ENCODE measurements around the gene MS4A10. TPM values are rescaled to one million over a fixed set of nuclear protein-coding genes. Genes with fewer than 3 reads are reported as not detected.

MS4A10 gene
- total RNA-seq, 1 donor from 2014 or later: not detected

DNA sequence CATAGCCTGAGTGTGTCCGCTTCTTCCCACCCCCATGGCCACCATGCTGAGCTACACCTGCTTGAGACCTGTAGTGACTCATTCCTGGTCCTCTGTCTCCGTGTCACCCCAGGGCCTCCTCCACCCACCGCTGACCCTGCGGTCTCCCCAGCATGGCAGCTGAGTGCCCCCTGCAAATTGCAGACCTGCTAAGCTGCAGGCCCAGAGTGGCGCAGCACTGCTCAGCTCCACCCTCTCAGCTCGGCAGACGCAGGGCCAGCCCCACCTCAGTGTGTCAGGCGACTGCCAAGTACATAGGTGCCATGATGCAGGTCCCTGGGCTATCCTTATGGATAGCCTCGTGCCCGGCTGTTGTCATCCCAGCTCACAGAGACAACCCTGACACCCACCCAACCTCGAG is 15.3 kb upstream of the MS4A10 start:
- Mint-ChIP-seq H3K36me3 (ENCODE audit: unreplicated experiment) (no peaks in the 10 kb centered on the region), H3K27me3 (ENCODE audit: unreplicated experiment) (peaks cover 18% of the 10 kb centered on the region), H3K9me3 (ENCODE audit: unreplicated experiment) (no peaks in the 10 kb centered on the region), H3K4me1 (ENCODE audit: unreplicated experiment) (peaks cover 3% of the 10 kb centered on the region), H3K27ac (ENCODE audit: unreplicated experiment) (no peak overlapping the region), H3K4me3 (ENCODE audit: unreplicated experiment) (no peak overlapping the region)
- DNase-seq (ENCODE audit: extremely low spot score, unreplicated experiment): no peak
- TF ChIP-seq, protein P1, sequence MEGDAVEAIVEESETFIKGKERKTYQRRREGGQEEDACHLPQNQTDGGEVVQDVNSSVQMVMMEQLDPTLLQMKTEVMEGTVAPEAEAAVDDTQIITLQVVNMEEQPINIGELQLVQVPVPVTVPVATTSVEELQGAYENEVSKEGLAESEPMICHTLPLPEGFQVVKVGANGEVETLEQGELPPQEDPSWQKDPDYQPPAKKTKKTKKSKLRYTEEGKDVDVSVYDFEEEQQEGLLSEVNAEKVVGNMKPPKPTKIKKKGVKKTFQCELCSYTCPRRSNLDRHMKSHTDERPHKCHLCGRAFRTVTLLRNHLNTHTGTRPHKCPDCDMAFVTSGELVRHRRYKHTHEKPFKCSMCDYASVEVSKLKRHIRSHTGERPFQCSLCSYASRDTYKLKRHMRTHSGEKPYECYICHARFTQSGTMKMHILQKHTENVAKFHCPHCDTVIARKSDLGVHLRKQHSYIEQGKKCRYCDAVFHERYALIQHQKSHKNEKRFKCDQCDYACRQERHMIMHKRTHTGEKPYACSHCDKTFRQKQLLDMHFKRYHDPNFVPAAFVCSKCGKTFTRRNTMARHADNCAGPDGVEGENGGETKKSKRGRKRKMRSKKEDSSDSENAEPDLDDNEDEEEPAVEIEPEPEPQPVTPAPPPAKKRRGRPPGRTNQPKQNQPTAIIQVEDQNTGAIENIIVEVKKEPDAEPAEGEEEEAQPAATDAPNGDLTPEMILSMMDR (IDR thresholded peaks at IDR 0.05): no peak

- H3K27ac Mint-ChIP-seq (ENCODE audit: unreplicated experiment): no peak overlapping the region
- no peaks in the 10 kb centered on the region for H3K9me3 Mint-ChIP-seq (ENCODE audit: unreplicated experiment)
- H3K36me3 Mint-ChIP-seq (ENCODE audit: unreplicated experiment): no peaks in the 10 kb centered on the region
- H3K4me3 Mint-ChIP-seq (ENCODE audit: unreplicated experiment): no peak overlapping the region
- TF ChIP-seq, protein P1 (IDR thresholded peaks at IDR 0.05): no peak
- H3K4me1 Mint-ChIP-seq (ENCODE audit: unreplicated experiment): peaks cover 11% of the 10 kb centered on the region
- no peak for DNase-seq (ENCODE audit: extremely low spot score, unreplicated experiment)
- H3K27me3 Mint-ChIP-seq (ENCODE audit: unreplicated experiment): peaks cover 18% of the 10 kb centered on the region
Measured at GRCh38 chr11:60771146-60771545, 14.0 kb upstream of the MS4A10 start.

DNA sequence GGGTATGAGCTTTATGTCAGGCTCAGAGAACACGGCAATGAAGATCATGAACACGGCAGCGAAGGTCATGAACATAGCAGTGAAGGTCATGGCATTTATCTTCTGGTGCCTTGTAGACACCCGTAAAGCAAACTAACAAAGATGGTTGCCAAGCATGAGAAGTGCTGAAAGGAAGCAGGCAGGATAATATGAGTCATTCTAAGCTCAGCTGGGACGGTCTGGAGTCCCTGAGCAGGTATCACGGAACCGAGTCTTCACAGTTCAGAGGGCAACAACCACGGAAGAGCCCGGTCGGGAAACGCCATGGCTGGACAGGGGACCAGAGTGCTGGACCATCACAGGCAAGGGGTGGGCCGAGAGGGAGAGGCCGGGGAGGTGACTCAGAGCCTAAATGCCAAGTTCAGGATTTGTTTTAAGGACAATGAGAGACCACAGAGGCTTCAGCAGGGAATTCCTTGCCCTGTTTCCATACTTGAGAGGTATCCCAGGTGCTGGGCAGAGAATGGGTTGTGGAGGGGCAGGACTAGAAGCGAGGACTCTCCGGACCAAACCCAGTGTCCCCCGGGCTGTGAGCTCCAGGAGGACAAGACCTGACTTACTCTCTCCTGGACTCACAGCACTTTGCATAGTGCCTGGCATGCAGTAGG is 13.1 kb upstream of the MS4A10 start:
- peaks cover 14% of the 10 kb centered on the region for H3K27me3 Mint-ChIP-seq (ENCODE audit: unreplicated experiment)
- peaks cover 11% of the 10 kb centered on the region for H3K4me1 Mint-ChIP-seq (ENCODE audit: unreplicated experiment)
- no peak overlapping the region for H3K4me3 Mint-ChIP-seq (ENCODE audit: unreplicated experiment)
- no peaks in the 10 kb centered on the region for H3K9me3 Mint-ChIP-seq (ENCODE audit: unreplicated experiment)
- no peak for DNase-seq (ENCODE audit: extremely low spot score, unreplicated experiment)
- TF ChIP-seq, protein P1 (IDR thresholded peaks at IDR 0.05): no peak
- no peaks in the 10 kb centered on the region for H3K36me3 Mint-ChIP-seq (ENCODE audit: unreplicated experiment)
- H3K27ac Mint-ChIP-seq (ENCODE audit: unreplicated experiment): no peak overlapping the region

- H3K4me3 Mint-ChIP-seq (ENCODE audit: unreplicated experiment): no peak overlapping the region
- H3K9me3 Mint-ChIP-seq (ENCODE audit: unreplicated experiment): no peaks in the 10 kb centered on the region
- no peak overlapping the region for H3K27ac Mint-ChIP-seq (ENCODE audit: unreplicated experiment)
- peaks cover 13% of the 10 kb centered on the region for H3K27me3 Mint-ChIP-seq (ENCODE audit: unreplicated experiment)
- TF ChIP-seq, protein P1 (IDR thresholded peaks at IDR 0.05): no peak
- no peaks in the 10 kb centered on the region for H3K36me3 Mint-ChIP-seq (ENCODE audit: unreplicated experiment)
- H3K4me1 Mint-ChIP-seq (ENCODE audit: unreplicated experiment): peaks cover 14% of the 10 kb centered on the region
- DNase-seq (ENCODE audit: extremely low spot score, unreplicated experiment): no peak
Measured at GRCh38 chr11:60772666-60773065, 12.5 kb upstream of the MS4A10 start.

DNA sequence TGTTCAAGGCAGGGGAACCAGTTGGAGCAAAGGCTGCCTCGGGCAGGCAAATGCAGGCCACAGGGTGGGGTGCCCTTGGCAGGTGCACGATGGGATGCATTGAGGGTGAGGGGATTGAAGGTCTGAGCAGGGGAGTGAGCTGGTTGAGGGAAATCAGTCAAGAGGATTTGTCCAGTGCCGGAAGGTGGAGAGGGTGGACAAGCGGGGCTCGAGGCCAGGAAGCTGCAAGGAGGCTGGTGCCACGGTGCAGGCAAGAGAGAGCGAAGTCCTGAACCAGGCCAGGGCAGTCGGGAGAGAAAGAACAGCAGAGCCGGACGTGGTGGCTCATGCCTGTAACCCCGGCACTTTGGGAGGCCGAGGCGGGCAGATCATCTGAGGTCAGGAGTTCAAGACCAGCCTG is 10.4 kb upstream of the MS4A10 start:
- H3K9me3 Mint-ChIP-seq (ENCODE audit: unreplicated experiment): no peaks in the 10 kb centered on the region
- no peak overlapping the region for H3K27ac Mint-ChIP-seq (ENCODE audit: unreplicated experiment)
- TF ChIP-seq, protein P1 (IDR thresholded peaks at IDR 0.05): no peak
- peaks cover 8% of the 10 kb centered on the region for H3K27me3 Mint-ChIP-seq (ENCODE audit: unreplicated experiment)
- DNase-seq (ENCODE audit: extremely low spot score, unreplicated experiment): no peak
- no peak overlapping the region for H3K4me3 Mint-ChIP-seq (ENCODE audit: unreplicated experiment)
- H3K4me1 Mint-ChIP-seq (ENCODE audit: unreplicated experiment): peaks cover 14% of the 10 kb centered on the region
- H3K36me3 Mint-ChIP-seq (ENCODE audit: unreplicated experiment): no peaks in the 10 kb centered on the region
